ENCODE data around the gene PRKCA.

Gene PRKCA

DNA sequence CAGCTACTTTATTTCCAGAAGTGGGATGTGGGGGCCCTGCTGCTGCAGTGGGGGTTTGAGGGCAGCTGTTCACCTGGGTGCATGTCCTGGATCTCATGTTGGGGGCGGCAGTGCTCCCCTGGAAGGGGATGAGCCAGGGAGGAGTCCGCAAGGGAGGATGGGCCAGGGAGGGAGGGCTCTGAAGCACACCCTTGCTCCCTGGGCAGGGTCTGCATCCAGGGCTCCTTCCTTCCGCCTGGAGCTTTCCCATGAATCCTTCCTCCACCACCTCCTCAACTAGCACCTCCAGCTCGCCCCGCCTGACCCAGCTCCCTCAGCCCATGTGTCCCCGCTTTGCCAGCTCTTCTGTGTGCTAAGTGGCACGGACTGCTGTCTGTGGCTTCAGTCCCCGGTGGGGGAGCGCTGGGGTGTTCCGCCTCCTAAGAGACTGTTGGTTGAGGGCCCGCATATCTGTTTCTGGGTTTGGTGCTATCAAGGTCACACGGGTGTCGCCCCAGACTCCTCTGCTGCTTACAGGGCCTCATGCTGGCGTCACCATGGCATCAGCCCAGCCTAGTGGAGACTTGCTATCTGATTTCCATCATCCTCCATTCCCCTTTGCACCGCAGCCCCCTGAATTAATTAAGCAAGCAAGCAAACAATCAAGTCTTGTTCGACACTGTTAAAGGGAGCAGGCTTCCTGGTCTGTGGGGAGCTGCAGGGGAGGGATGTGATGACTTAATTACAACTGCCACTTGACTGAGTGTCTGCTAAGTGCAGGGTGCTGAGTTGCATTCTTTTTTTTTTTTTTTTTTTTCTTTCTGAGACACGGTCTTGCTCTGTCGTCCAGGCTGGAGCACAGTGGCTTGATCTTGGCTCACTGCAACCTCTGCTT is 71.8 kb downstream of the PRKCA start:
- TF ChIP-seq, protein P1, sequence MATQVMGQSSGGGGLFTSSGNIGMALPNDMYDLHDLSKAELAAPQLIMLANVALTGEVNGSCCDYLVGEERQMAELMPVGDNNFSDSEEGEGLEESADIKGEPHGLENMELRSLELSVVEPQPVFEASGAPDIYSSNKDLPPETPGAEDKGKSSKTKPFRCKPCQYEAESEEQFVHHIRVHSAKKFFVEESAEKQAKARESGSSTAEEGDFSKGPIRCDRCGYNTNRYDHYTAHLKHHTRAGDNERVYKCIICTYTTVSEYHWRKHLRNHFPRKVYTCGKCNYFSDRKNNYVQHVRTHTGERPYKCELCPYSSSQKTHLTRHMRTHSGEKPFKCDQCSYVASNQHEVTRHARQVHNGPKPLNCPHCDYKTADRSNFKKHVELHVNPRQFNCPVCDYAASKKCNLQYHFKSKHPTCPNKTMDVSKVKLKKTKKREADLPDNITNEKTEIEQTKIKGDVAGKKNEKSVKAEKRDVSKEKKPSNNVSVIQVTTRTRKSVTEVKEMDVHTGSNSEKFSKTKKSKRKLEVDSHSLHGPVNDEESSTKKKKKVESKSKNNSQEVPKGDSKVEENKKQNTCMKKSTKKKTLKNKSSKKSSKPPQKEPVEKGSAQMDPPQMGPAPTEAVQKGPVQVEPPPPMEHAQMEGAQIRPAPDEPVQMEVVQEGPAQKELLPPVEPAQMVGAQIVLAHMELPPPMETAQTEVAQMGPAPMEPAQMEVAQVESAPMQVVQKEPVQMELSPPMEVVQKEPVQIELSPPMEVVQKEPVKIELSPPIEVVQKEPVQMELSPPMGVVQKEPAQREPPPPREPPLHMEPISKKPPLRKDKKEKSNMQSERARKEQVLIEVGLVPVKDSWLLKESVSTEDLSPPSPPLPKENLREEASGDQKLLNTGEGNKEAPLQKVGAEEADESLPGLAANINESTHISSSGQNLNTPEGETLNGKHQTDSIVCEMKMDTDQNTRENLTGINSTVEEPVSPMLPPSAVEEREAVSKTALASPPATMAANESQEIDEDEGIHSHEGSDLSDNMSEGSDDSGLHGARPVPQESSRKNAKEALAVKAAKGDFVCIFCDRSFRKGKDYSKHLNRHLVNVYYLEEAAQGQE (IDR thresholded peaks at IDR 0.05; ENCODE audit: low read depth): no peak
- TF ChIP-seq TEAD4 (IDR thresholded peaks at IDR 0.05) (no peak), CREB1 (IDR thresholded peaks at IDR 0.05; ENCODE audit: low read depth) (no peak), CEBPB (IDR thresholded peaks at IDR 0.05) (no peak), FOXM1 (IDR thresholded peaks at IDR 0.05; ENCODE audit: borderline replicate concordance, low read depth) (no peak), TCF12 (IDR thresholded peaks at IDR 0.05; ENCODE audit: low read depth) (no peak)
- TF ChIP-seq, protein P2, sequence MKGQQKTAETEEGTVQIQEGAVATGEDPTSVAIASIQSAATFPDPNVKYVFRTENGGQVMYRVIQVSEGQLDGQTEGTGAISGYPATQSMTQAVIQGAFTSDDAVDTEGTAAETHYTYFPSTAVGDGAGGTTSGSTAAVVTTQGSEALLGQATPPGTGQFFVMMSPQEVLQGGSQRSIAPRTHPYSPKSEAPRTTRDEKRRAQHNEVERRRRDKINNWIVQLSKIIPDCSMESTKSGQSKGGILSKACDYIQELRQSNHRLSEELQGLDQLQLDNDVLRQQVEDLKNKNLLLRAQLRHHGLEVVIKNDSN (IDR thresholded peaks at IDR 0.05): no peak

DNA sequence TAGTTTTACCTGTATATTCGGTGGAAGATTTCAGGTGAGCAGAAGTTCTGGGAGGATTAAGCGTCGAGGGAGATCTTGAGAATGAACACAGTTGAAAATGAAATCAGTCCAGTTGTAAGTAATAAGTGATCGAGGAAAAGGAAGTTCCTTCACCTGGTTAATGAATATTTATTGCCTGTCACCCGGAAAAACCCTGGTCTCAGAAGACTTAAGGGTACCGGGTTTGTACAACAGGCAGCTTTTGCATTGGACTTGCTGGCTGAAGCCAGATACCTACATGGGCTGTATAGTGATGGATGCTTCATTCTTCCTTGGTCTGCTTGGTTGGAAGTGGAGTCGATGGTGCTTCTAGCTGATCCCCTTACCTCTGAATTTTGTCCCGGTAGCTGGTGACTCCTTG is 72.7 kb downstream of the PRKCA start:
- TF ChIP-seq, protein P2 (IDR thresholded peaks at IDR 0.05): no peak
- TF ChIP-seq, protein P3, sequence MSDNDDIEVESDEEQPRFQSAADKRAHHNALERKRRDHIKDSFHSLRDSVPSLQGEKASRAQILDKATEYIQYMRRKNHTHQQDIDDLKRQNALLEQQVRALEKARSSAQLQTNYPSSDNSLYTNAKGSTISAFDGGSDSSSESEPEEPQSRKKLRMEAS (IDR thresholded peaks at IDR 0.05): no peak
- TF ChIP-seq EP300 (IDR thresholded peaks at IDR 0.05; ENCODE audit: borderline replicate concordance) (no peak), CREB1 (IDR thresholded peaks at IDR 0.05; ENCODE audit: low read depth) (no peak), TCF12 (IDR thresholded peaks at IDR 0.05; ENCODE audit: low read depth) (no peak), RAD21 (IDR thresholded peaks at IDR 0.05; ENCODE audit: low read depth) (no peak), TAF1 (IDR thresholded peaks at IDR 0.05; ENCODE audit: low read depth) (no peak), NFIC (IDR thresholded peaks at IDR 0.05) (no peak)
- TF ChIP-seq, protein P1 (IDR thresholded peaks at IDR 0.05; ENCODE audit: low read depth): no peak

DNA sequence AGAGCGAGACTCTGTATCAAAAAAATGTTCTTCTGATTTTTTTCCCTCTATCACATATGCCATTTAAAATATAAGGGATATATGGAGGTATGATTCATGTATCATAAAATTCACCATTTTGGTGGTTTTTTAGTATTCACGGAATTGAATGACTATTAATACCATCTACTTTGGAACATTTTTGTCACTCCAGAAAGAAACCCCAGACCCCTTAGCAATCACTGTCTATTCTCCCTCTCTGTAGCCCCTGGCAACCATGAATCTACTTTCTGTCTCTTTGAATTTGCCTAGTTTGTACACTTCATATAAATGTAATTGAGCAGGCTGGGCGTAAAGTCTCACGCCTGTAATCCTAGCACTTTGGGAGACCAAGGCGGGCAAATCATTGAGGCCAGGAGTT is 75.9 kb downstream of the PRKCA start:
- TF ChIP-seq, protein P3 (IDR thresholded peaks at IDR 0.05): no peak
- TF ChIP-seq TCF12 (IDR thresholded peaks at IDR 0.05; ENCODE audit: low read depth) (no peak), CEBPB (IDR thresholded peaks at IDR 0.05) (no peak), FOXM1 (IDR thresholded peaks at IDR 0.05; ENCODE audit: borderline replicate concordance, low read depth) (no peak), RAD21 (IDR thresholded peaks at IDR 0.05; ENCODE audit: low read depth) (no peak), ZBTB7A (IDR thresholded peaks at IDR 0.05; ENCODE audit: low read depth) (no peak), NFIC (IDR thresholded peaks at IDR 0.05) (no peak), EP300 (IDR thresholded peaks at IDR 0.05; ENCODE audit: borderline replicate concordance) (no peak), CREB1 (IDR thresholded peaks at IDR 0.05; ENCODE audit: low read depth) (no peak), TEAD4 (IDR thresholded peaks at IDR 0.05) (no peak), YY1 (IDR thresholded peaks at IDR 0.05; ENCODE audit: low read depth) (no peak), TAF1 (IDR thresholded peaks at IDR 0.05; ENCODE audit: low read depth) (no peak), EGR1 (IDR thresholded peaks at IDR 0.05) (no peak)
- TF ChIP-seq, protein P1 (IDR thresholded peaks at IDR 0.05; ENCODE audit: low read depth): no peak
- TF ChIP-seq, protein P2 (IDR thresholded peaks at IDR 0.05): no peak

DNA sequence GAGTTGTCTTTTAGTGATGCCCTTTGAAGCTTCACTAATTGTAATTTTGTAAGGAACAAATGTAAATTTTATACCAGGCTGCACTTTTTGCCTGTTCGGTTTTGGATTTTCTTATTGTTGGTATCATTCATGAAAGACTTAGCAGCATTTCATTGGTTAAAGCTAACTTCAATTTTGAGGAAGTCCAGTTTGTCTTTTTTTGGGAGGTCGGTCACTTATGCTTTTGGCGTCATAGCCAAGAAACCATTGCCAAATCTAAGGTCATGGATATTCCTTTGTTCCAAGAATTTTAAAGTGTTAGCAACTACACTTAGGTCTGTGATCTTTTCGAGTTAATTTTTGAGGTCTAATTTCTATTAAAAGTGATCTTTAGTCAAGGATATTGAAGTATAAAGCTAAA is 77.1 kb downstream of the PRKCA start:
- no peak for TF ChIP-seq CEBPB (IDR thresholded peaks at IDR 0.05)
- no peak for TF ChIP-seq CREB1 (IDR thresholded peaks at IDR 0.05; ENCODE audit: low read depth)
- no peak for TF ChIP-seq YY1 (IDR thresholded peaks at IDR 0.05; ENCODE audit: low read depth)
- TF ChIP-seq NFIC (IDR thresholded peaks at IDR 0.05): no peak
- TF ChIP-seq FOXM1 (IDR thresholded peaks at IDR 0.05; ENCODE audit: borderline replicate concordance, low read depth): no peak
- TF ChIP-seq, protein P3 (IDR thresholded peaks at IDR 0.05): no peak
- no peak for TF ChIP-seq TAF1 (IDR thresholded peaks at IDR 0.05; ENCODE audit: low read depth)
- TF ChIP-seq TEAD4 (IDR thresholded peaks at IDR 0.05): no peak
